GM10248 (cell line): Measurements from ENCODE around the gene KRT78.

Experiments
- CTCF ChIA-PET: fragments of 300-600 bp; sonication (Branson Sonifier 250); formaldehyde crosslinking; extraction: SDS; loops from one replicate; lab custom pipeline; 2021; ENCODE audit warnings: antibody characterized with exemption; lab: Yijun Ruan, JAX
- POLR2A ChIA-PET: fragments of 350-650 bp; sonication (Branson Sonifier 250); formaldehyde crosslinking; extraction: SDS; loops from one replicate; lab custom pipeline; 2020; ENCODE audit warnings: antibody characterized with exemption; lab: Yijun Ruan, JAX
- DNase-seq: peaks from one replicate; pipeline ENCODE4 v3.0.0; 2012; ENCODE audit errors: extremely low spot score
- CTCF ChIP-seq: IDR thresholded peaks from 2 replicates; pipeline ENCODE4 v1.5.1; 2012; ENCODE audit warnings: mild to moderate bottlenecking, low read depth; ENCODE audit errors: extremely low read depth, missing control alignments, control extremely low read depth

The KRT78 gene

DNA sequence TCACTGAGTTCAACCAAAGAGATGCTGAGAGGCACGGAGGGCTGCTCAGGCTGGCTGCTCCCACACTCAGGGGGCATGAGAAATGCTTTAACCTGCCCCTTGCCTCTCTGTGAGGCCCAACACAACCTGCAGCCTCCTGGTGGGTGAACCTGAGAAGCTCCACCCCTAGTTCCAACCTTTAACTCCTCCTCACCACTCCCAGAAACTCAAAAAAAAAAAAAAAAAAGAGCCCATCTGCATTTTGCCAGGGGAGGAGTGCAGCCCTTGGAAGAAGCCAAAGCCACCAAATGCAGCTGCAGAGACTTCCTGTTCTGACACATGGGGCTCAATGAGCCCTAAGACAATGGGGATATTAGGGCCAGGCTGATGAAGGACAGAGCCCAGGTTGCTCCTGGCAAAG, 43.8 kb downstream of the KRT78 start:
- no peak for TF ChIP-seq CTCF
- POLR2A ChIA-PET, result no interaction called here
- no peak for DNase-seq
- CTCF ChIA-PET, result no interaction called here

DNA sequence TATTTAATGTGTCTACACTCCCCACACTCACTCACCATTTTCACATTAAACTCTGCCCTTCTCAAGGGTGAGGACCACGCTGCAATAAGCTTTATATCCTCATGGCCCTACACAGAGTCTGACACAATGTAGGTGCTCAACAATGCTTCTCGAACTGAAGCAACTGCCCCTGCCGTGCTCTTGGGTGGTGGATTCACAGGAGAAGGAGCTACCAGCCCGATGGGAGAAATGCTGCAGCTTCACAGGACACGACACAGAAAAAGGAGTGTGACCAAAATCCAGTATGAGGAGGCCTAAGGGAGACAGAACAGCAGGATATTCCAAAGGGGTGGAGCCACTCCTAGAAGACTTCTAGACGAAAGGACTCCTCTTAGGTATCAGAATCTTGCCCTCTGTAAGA, 46.4 kb downstream of the KRT78 start:
- CTCF ChIA-PET, result no interaction called here
- TF ChIP-seq CTCF, result no peak

GRCh38 chr12:52801773-52802172, 47.0 kb downstream of the KRT78 start:
- DNase-seq, result no peak
- ChIA-PET CTCF (no interaction called here), POLR2A (no interaction called here)
- no peak for TF ChIP-seq CTCF

More for the DNA sequence above, 46.4 kb downstream of the KRT78 start:
- POLR2A ChIA-PET, result no interaction called here
- no peak for DNase-seq

- no peak for DNase-seq
- CTCF ChIA-PET, result no interaction called here
- POLR2A ChIA-PET, result no interaction called here
- TF ChIP-seq CTCF, result no peak
These were observed 48.4 kb downstream of the KRT78 start for GRCh38 chr12:52800259-52800917.

DNA sequence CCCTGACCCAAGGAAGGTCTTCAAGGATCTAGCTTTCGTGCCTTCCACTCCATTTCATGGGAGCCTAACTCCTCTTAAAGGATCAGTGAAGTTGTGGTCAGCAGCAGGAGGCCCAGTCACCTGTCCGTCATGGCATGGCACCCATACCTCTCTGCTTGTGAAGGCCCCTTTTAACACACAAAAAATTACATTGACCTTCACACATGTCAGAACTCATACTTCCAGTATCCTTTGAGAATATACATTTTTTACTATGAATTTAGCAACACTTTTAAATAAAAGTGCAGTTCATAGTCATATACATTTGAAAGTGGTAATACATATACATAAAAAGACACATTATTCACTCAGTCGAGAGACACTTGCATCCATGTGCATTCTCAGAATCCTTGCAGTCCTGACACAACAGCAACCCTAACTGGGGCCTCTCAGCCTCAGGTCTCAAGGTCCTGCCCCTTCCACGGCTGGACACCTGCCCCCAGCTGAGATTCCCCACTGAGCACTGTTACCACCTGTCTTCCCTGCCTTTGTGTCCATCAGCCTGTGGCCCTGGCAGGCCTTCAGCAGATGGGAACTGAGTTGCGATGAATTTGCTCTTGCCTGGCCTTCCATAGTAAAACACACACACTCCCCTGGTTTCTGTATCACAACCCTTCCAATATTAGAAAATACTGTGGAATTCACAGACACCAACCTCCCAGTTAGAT, 49.1 kb downstream of the KRT78 start:
- no peak for TF ChIP-seq CTCF
- ChIA-PET CTCF (no interaction called here), POLR2A (no interaction called here)
- no peak for DNase-seq

GRCh38 chr12:52798671-52799504, 49.9 kb downstream of the KRT78 start:
- no peak for TF ChIP-seq CTCF
- ChIA-PET POLR2A (no interaction called here), CTCF (interaction anchor here (0.7 kb wide), 1 partner anchor 19 kb away, joined by 3 read pairs; no protein-coding TSS in a partner anchor)
- DNase-seq, result no peak
